NCI-H446 (cell line): ENCODE measurements around the gene PNISR.

ENCODE experiments used
- DNase-seq, 2 experiments: peaks; one replicate each; lab custom pipeline; 2025; lab: John Stamatoyannopoulos, UW

Gene PNISR

GRCh38 chr6:99409672-99410071, 15.4 kb downstream of the PNISR start:
- DNase-seq, result no peak

GRCh38 chr6:99407076-99407475, 18.0 kb downstream of the PNISR start:
- DNase-seq, result no peak

GRCh38 chr6:99402448-99402847, 22.7 kb downstream of the PNISR start:
- DNase-seq, result no peak

- DNase-seq, result no peak
Observed at GRCh38 chr6:99397287-99397686, 27.8 kb downstream of the PNISR start.

- DNase-seq, result peak; percentile 51 to 69
Observed at GRCh38 chr6:99393698-99394531, 31.2 kb downstream of the PNISR start, which contains the start of gene COQ3. TSS of gene COQ3 (minus strand) at chr6:99394195. CDS start at chr6:99394179, 16 bp downstream.

GRCh38 chr6:99393366-99393697, 31.8 kb downstream of the PNISR start:
- DNase-seq, result no peak

GRCh38 chr6:99390896-99391295, 34.2 kb downstream of the PNISR start:
- no peak for DNase-seq

GRCh38 chr6:99384507-99384906, 40.6 kb downstream of the PNISR start:
- DNase-seq, result no peak

- DNase-seq, result no peak
Observed at GRCh38 chr6:99378636-99379035, 46.5 kb downstream of the PNISR start.

- no peak for DNase-seq
Observed at GRCh38 chr6:99369533-99369932, 55.6 kb downstream of the PNISR start.

GRCh38 chr6:99366852-99367251, 58.3 kb downstream of the PNISR start:
- no peak for DNase-seq

- no peak for DNase-seq
Observed at GRCh38 chr6:99364026-99364425, 61.1 kb downstream of the PNISR start.

GRCh38 chr6:99362678-99363268, 62.3 kb downstream of the PNISR start:
- no peak for DNase-seq

- no peak for DNase-seq
Observed at GRCh38 chr6:99359800-99360199, 65.3 kb downstream of the PNISR start.

GRCh38 chr6:99356641-99357040, 68.5 kb downstream of the PNISR start:
- no peak for DNase-seq

- DNase-seq, result no peak
Observed at GRCh38 chr6:99354983-99355382, 70.1 kb downstream of the PNISR start.

GRCh38 chr6:99353126-99353525, 72.0 kb downstream of the PNISR start:
- DNase-seq, result no peak

GRCh38 chr6:99350573-99350972, 74.5 kb downstream of the PNISR start:
- no peak for DNase-seq

GRCh38 chr6:99349171-99350141, 75.7 kb downstream of the PNISR start, which contains the start of gene FAXC:
TSS of gene FAXC (minus strand) at chr6:99349674. CDS start at chr6:99349372, 302 bp downstream.
- peak in 1 of 2 experiments; percentile 22 for DNase-seq

- no peak for DNase-seq
Observed at GRCh38 chr6:99348288-99349170, 76.6 kb downstream of the PNISR start.
